Measurements from ENCODE around the gene CIRBP. TPM values are rescaled to one million over a fixed set of nuclear protein-coding genes. Genes with fewer than 3 reads are reported as not detected.

CIRBP gene
- total and polyA plus RNA-seq, 2 of the 13 experiments (the other 11 are each of a cell fraction or from before 2014, with no cell fraction given), result 133 to 140 TPM

DNA sequence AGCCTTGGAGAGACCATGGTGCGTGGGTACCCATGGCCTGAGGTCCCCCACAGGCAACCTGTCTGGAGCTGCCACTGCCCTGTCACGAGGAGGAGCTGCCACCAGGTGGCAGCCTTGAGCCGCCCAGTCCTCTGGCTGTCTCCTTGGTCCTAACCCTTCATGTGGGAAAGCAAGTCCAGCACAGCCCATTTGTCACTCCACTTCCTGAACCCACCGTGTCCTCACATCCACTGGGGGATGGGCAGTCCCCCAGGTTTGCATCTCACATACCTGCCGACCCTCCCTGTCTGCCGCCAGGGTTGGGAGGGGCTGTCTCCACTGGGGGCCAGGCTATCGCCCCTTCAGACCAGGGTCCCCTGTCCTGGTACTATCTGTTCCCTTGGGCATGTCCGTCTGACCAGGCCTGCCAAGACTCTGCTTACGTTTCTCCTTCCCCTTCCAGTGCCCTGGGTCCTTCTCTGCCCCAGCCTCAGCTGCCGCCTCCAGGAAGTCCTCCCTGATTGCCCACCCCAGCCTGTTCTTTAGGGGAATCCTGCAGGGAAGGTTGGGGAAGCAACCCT is 10.7 kb downstream of the CIRBP start (continued):
- TF ChIP-seq SCMH1 (CRISPR knock-in tag; IDR thresholded peaks at IDR 0.05; ENCODE audit: borderline replicate concordance) (no peak), ZNF766 (CRISPR knock-in tag; IDR thresholded peaks at IDR 0.05; ENCODE audit: borderline replicate concordance) (no peak), ZNF335 (CRISPR knock-in tag; IDR thresholded peaks at IDR 0.05) (peak; percentile 77), MED1 (CRISPR knock-in tag; IDR thresholded peaks at IDR 0.05) (peak; percentile 43; the same call in 1 of the 2 replicates), TOPORS (CRISPR knock-in tag; IDR thresholded peaks at IDR 0.05) (no peak), SIN3A (IDR thresholded peaks at IDR 0.05; ENCODE audit: borderline replicate concordance, low read depth, low read length) (no peak), AKNA (CRISPR knock-in tag; IDR thresholded peaks at IDR 0.05; ENCODE audit: borderline replicate concordance) (no peak), HNF4G (IDR thresholded peaks at IDR 0.05; ENCODE audit: borderline replicate concordance, low read depth, low read length) (no peak), HNF4G (CRISPR knock-in tag; IDR thresholded peaks at IDR 0.05; ENCODE audit: borderline replicate concordance, low read depth) (no peak), NCOA2 (CRISPR knock-in tag; IDR thresholded peaks at IDR 0.05) (no peak), ERF (CRISPR knock-in tag; IDR thresholded peaks at IDR 0.05) (peak; percentile 71; the same call in 1 of the 2 replicates), SIN3B (IDR thresholded peaks at IDR 0.05; ENCODE audit: low read length) (peak; percentile 59; the same call in 1 of the 2 replicates), NR1H2 (CRISPR knock-in tag; IDR thresholded peaks at IDR 0.05; ENCODE audit: borderline replicate concordance, low read depth) (no peak), NR2F2 (IDR thresholded peaks at IDR 0.05; ENCODE audit: borderline replicate concordance, low read depth) (no peak), RBAK (CRISPR knock-in tag; IDR thresholded peaks at IDR 0.05) (no peak), MXI1 (IDR thresholded peaks at IDR 0.05; ENCODE audit: borderline replicate concordance, low read depth, low read length) (peak; percentile 54; the same call in 1 of the 3 replicates), UBTF (CRISPR knock-in tag; IDR thresholded peaks at IDR 0.05) (peak; percentile 35; the same call in 1 of the 2 replicates), ZNF30 (CRISPR knock-in tag; IDR thresholded peaks at IDR 0.05) (no peak), ZNF563 (CRISPR knock-in tag; IDR thresholded peaks at IDR 0.05) (no peak), ZNF331 (CRISPR knock-in tag; IDR thresholded peaks at IDR 0.05) (0 out of 2 replicates have a peak, but pooled peaks have one; percentile 12), ZNF33A (CRISPR knock-in tag; IDR thresholded peaks at IDR 0.05; ENCODE audit: borderline replicate concordance) (no peak), RBM22 (optimal IDR thresholded peaks at IDR 0.05; ENCODE audit: low read length) (peak; percentile 61), RXRB (CRISPR knock-in tag; IDR thresholded peaks at IDR 0.05; ENCODE audit: borderline replicate concordance) (peak; percentile 42; the same call in 1 of the 2 replicates)

Data from HepG2 (cell line).